Epidermal melanocyte (primary cell): Measurements from ENCODE around the gene CCL14.

Experiments
- DNase-seq: peaks from one replicate; pipeline ENCODE4 v3.0.0; 2011; ENCODE audit warnings: low spot score; ENCODE audit not compliant: insufficient read length

The CCL14 gene

GRCh38 chr17:35991075-35991474 is 4.5 kb upstream of the CCL14 start:
- DNase-seq = no peak

GRCh38 chr17:35988164-35988563 is 1.6 kb upstream of the CCL14 start:
- no peak for DNase-seq

- DNase-seq = no peak
Measured at GRCh38 chr17:35984140-35984539, 2.4 kb downstream of the CCL14 start.

GRCh38 chr17:35982409-35983191 is 3.9 kb downstream of the CCL14 start:
- no peak for DNase-seq

GRCh38 chr17:35981908-35982330 is 4.6 kb downstream of the CCL14 start:
- no peak for DNase-seq

- no peak for DNase-seq
Measured at GRCh38 chr17:35981246-35981645, 5.3 kb downstream of the CCL14 start, which contains the start of gene CCL16. CCL16 (minus strand) TSS chr17:35981497; CDS start chr17:35981420, 77 bp downstream.

- no peak for DNase-seq
Measured at GRCh38 chr17:35978346-35978745, 8.2 kb downstream of the CCL14 start.

GRCh38 chr17:35977509-35977908 is 9.0 kb downstream of the CCL14 start:
- no peak for DNase-seq

GRCh38 chr17:35973333-35974260 is 12.9 kb downstream of the CCL14 start:
- no peak for DNase-seq

- no peak for DNase-seq
Measured at GRCh38 chr17:35972945-35973332, 13.6 kb downstream of the CCL14 start.

GRCh38 chr17:35972535-35972934 is 14.0 kb downstream of the CCL14 start:
- no peak for DNase-seq

- no peak for DNase-seq
Measured at GRCh38 chr17:35972066-35972465, 14.5 kb downstream of the CCL14 start.

- peak; percentile 71 for DNase-seq
Measured at GRCh38 chr17:35969558-35970380, 16.8 kb downstream of the CCL14 start.

- no peak for DNase-seq
Measured at GRCh38 chr17:35968520-35969054, 17.9 kb downstream of the CCL14 start.

- no peak for DNase-seq
Measured at GRCh38 chr17:35965272-35965671, 21.3 kb downstream of the CCL14 start.

GRCh38 chr17:35963663-35964062 is 22.9 kb downstream of the CCL14 start:
- DNase-seq = no peak

- DNase-seq = no peak
Measured at GRCh38 chr17:35953720-35954119, 32.8 kb downstream of the CCL14 start.

- no peak for DNase-seq
Measured at GRCh38 chr17:35949401-35949800, 37.1 kb downstream of the CCL14 start.

- no peak for DNase-seq
Measured at GRCh38 chr17:35948092-35948491, 38.4 kb downstream of the CCL14 start.

GRCh38 chr17:35947156-35947585 is 39.4 kb downstream of the CCL14 start:
- no peak for DNase-seq

- DNase-seq = no peak
Measured at GRCh38 chr17:35944151-35944550, 42.4 kb downstream of the CCL14 start.
